GM19239 (cell line): ENCODE results near the gene MGAT4A.
A peak's percentile ranks its signal among the peaks of the same experiment; 100 is the strongest.
"Not testable (repeated sequence)": the region's sequence is repeated elsewhere in the genome, so short reads cannot be mapped to it uniquely, and the experiment has no call there.

Experiments used
- DNase-seq: peaks from one replicate; pipeline ENCODE4 v3.0.0; 2011; ENCODE audit warnings: low spot score; ENCODE audit not compliant: insufficient read length
- FAIRE-seq: peaks from 2 replicates; lab custom pipeline; 2011; peaks lifted over from hg19 to GRCh38; lab: Jason Lieb, UNC

MGAT4A gene

DNA sequence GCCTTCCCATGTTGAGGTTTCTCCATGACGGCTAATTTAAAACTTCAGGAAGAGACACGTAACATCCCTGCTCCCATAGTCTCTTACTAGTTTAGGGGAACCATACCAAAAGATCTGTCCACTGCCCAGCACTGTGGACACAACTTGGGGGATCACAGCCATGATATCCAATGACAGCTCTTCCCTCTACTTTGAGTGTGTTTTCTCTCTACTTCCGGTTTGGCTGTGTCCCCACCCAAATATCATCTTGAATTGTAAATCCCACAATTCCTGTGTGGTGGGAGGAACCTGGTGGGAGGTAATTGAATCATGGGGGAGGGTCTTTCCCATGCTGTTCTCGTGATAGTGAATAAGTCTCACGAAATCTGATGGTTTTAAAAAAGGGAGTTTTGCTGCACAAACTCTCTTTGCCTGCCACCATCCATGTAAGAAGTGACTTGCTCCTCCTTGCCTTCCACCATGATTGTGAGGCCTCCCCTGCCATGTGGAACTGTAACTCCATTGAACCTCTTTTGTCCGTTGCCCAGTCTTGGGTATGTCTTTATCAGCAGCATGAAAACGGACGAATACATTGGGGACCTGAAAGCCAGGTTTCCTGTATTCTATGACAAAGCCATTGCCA lies 1.6 kb upstream of the MGAT4A start:
- no peak for DNase-seq
- peak; percentile 64 for FAIRE-seq

DNA sequence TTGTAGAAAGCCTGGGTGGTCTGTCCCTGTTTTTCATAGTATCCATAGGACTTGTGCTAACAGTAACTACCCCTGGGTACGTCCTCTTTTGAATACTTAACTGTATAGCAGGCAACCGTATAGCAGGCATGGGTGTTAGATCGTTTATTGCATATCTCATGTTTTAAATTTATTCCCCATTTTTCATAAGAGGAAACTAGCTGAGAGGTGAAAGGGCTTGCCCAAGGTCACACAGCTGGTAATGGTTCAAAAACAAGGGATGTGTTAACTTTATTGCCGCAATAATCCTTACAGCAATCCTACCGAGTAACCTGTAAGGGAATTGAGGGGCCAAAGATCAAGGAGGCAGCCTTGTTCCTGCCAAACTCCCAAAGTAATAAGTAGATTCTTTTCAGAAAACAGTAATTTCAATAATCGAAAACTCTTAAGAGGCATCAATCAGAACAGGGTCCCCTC lies 990 bp upstream of the MGAT4A start:
- DNase-seq (no peak), FAIRE-seq (no peak)

GRCh38 chr2:98730707-98731040 lies 258 bp downstream of the MGAT4A start:
- peak; percentile 83 for DNase-seq
- no peak for FAIRE-seq

DNA sequence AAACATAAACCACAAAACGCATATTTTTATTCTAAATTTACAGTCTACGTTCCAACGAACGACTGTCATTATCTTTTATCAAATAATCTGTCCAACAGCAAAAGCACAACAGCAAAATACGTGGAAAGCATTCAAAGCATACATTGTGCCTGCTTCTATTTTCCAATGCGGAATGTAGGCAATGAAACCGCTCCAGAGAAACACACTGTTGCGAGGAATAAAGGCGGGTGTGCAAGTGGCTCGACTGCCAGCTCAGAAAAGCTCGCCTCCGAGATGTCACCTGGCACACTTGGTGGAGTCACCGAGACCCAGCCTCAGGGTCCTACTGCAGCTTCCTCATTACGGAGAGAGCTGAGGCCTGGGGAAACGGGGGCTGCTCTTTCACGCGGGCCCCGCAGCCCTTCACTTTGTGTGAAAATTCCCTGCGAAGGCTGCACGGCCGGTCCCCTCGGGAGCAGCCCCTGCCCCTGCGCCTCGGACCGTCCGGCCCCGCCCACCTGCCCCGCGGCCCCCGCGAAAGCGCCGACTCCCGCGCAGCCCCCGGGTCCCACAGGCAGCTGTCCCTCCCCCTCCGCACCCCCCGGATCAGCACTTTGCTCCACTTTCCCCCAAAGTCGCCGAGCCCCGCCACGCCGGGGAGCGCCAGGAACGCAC lies 752 bp downstream of the MGAT4A start:
- peak; percentile 28 for DNase-seq
- FAIRE-seq = no peak

DNA sequence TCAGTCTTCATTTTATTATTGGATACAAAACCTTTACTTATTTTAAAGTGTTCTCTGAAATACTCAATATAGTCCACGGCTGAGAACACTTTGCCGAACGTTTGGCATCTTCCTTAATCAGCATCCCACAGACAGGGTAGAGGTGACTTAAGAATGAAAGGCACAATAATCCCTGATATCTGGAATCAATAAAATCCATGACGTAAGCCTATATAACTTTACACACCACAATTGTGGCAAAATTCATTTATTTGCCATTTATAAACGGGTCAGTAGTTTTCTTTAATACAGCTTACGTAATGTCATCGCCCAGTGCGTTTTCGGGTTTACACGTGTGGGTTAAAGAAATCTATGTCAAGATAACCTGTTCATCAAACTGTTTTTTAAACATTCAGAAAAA lies 1.3 kb downstream of the MGAT4A start:
- FAIRE-seq (no peak), DNase-seq (no peak)

DNA sequence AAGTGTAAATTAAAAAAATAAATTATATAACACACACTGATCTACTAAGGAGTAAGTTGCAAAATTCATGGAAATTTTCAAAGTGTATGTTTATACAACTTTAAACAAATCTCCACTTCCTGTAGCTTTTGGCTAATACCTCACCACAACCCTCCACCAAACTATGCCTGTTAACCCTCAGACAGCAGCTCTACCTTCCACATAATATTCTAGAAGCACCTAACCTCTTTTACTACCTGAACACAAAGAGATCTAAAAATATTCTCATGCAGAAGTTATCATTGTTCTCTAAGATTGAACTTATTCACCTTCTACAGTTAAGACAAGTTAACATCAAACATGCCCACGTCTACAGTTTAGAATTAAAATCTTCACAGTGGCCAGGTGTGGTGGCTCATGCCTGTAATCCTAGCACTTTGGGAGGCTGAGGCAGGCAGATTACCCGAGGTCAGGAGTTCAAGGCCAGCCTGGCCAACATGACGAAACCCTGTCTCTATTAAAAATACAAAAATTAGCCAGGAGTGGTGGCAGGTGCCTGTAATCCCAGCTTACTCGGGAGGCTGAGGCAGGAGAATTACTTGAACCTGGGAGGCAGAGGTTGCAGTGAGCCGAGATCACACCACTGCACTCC lies 2.7 kb downstream of the MGAT4A start:
- DNase-seq, FAIRE-seq: not testable (repeated sequence)

DNA sequence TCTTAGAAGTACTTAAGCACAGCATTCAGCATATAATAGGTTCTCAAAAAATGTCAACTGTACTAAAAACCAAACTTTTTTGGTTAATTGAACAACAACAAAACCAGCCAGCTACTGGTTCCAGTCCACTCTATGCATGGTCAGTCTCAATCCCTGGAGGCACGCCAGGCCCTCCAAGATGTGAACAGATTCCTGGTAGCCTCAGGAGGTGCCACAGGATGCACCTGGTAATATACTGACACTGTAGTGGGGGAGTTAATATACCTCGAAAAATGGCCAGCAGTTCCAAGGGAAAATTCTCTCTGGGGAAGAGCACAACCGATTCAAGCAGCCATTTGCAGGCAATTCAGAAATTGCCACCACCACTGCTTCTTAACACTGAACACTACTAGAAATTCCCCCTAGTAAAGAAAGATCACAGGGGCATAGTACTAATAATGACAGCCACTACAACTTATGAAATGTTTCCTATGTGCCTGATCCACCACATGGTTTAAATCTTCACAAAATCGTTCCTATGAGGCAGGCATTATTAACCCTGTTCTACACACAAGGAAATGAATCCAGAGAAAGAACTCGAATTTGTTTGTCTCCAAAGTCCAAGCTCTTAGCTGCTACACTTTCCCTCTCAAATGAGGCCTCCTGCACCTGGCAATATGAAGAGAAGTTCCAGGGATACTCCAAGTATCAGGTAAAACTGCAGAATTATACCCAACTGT lies 3.4 kb downstream of the MGAT4A start:
- DNase-seq (no peak), FAIRE-seq (no peak)

GRCh38 chr2:98726735-98727368 lies 4.1 kb downstream of the MGAT4A start:
- FAIRE-seq = no peak
- no peak for DNase-seq

DNA sequence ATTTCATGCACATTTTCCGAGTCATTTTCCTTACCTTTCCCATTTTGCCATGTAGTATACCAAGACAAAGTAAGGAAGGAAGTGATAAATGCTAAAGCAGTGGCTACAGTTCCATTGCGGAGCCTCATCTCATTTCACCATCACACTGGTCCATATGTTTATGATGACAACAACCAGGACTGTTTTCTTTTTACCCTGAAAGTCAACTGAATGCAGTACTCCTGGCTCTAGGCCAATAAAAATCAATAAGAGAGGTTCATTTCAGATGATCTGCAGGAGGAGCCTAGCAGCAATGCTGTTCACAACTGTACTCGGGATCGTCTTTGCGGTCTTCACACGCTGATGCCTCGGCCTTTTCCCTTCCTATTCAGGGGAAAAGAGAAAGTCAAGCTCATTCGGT lies 4.7 kb downstream of the MGAT4A start:
- DNase-seq (no peak), FAIRE-seq (no peak)

DNA sequence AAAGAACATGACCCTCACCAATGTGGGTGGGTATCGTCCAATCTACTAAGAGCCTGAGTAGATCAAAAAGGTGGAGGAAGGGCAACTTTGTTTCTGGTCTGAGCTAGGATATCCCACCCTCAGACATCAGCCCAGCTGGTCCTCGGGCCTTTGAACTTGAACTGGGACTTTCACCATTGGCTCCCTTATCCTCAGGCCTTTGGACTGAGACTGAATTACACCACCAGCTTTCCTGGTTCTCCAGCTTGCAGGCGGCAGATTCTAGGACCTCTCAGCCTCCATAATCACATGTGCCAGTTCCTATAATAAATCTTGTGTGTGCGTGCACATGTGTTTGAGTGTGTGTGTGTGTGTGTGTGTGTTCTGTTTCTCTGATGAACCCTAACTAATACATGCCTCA lies 10.6 kb downstream of the MGAT4A start:
- DNase-seq = no peak
- FAIRE-seq = no peak

GRCh38 chr2:98717621-98718020 lies 13.3 kb downstream of the MGAT4A start:
- FAIRE-seq (no peak), DNase-seq (no peak)

- no peak for FAIRE-seq
- no peak for DNase-seq
These were observed 14.1 kb downstream of the MGAT4A start for GRCh38 chr2:98716786-98717185.

DNA sequence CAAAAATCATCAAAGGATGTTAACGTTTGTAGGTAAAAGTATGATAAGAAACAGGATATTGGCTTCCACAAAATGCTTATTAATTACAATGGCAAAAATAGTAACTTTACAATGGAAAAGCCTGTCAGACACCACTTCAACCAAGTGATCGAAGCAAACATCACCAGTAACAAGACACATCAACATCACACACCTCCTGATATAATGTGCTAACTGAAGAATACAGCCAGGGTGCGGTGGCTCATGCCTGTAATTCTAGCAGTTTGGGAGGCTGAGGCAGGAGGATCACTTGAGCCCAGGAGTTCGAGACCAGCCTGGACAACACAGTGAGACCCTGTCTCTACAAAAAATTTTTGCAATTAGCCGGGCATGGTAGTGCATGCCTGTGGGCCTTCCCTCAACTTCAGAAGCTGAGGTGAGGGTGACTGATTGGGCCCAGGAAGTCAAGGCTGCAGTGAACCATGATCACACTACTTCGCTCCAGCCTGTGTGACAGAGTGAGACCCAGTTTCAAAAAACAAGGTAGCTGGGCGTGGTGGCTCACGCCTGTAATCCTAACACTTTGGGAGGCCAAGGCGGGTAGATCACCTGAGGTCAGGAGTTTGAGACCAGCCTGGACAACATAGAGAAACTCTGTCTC lies 15.0 kb downstream of the MGAT4A start:
- DNase-seq = no peak
- FAIRE-seq = no peak

DNA sequence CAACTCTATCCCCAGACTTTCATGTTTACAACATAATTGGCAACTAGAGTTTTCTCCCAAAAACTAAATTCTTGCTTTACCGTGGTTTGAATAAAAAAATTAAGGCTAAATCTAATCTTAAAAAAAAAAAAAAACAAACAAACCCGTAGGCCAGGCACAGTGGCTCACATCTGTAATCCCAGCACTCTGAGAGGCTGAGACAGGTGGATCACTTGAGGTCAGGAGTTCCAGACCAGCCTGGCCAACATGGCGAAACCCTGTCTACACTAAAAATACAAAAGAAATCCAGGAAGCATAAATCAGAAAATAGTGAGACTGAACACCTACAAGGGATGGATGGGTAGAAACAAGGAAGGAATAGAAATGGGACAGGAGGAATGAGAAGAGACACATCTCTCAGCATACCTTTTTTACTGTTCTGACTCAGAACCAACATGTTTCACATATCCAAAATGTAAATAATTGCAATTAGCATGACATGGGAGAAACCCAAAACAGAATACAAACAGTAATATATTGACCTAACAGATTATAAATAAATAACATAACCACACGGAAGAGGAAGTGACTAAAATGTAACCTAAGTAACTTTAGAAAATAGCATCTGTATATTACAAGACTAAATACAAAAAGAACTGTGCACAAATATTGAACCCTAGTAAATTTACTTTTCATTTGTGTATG lies 17.5 kb downstream of the MGAT4A start:
- DNase-seq = no peak
- FAIRE-seq = no peak

DNA sequence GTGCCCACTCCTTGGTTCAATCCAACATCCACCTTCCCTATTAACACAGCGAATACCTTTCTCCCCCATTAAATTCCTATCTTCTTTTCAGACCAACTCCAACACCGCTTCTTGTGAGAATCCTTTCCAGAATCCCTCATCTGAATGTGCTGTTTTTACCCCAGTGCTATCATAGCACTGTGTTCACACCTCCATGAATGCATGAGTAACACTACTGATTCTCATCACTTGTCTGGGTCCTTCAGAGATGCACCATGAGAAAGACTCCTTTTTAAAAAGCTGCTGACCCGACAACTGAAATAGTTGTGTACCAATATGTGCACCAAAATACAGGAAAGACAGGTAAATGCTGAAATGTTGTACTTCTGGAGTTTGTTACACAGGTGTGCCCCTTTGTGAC lies 18.8 kb downstream of the MGAT4A start:
- FAIRE-seq = no peak

DNA sequence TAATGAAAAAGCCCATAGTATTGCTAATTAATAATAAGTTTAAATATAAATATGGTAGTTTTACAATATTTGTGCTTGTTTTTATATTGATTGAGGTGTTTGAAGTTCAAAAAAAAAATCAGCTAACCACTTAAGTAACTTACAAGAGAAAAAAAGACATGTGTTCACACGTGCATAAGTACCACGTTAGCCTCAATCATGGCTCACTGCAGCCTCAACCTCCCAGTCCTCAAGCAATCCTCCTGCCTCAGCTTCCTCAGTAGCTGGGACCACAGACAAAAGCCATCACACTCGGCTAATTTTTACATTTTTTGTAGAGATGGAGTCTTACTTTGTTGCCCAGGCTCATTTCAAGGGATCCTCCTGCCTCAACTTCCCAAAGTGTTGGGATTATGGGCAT lies 19.4 kb downstream of the MGAT4A start:
- no peak for FAIRE-seq
- no peak for DNase-seq

More for the DNA sequence above, 18.8 kb downstream of the MGAT4A start:
- DNase-seq = no peak

- DNase-seq = no peak
- FAIRE-seq = no peak
These were observed 20.2 kb downstream of the MGAT4A start for GRCh38 chr2:98710734-98711133.

DNA sequence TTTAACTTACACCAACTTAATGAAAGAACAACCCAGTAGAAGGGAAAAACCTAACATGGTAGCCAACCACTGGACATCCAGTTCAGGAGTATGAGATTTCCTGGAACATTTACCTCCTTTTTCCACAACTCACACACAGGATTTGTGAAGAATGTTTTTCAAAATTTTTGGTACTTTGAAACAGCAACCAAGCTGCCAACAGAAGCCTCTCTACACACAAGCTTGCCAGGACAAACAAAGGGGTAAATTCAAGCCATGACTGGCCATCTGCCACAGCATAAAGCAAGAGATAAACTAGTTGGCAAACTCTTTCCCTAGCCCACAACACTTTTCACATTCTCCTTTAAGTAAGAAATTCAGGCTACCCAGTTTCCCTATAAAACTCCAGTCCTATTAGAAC lies 21.4 kb downstream of the MGAT4A start:
- DNase-seq = no peak
- FAIRE-seq = no peak

DNA sequence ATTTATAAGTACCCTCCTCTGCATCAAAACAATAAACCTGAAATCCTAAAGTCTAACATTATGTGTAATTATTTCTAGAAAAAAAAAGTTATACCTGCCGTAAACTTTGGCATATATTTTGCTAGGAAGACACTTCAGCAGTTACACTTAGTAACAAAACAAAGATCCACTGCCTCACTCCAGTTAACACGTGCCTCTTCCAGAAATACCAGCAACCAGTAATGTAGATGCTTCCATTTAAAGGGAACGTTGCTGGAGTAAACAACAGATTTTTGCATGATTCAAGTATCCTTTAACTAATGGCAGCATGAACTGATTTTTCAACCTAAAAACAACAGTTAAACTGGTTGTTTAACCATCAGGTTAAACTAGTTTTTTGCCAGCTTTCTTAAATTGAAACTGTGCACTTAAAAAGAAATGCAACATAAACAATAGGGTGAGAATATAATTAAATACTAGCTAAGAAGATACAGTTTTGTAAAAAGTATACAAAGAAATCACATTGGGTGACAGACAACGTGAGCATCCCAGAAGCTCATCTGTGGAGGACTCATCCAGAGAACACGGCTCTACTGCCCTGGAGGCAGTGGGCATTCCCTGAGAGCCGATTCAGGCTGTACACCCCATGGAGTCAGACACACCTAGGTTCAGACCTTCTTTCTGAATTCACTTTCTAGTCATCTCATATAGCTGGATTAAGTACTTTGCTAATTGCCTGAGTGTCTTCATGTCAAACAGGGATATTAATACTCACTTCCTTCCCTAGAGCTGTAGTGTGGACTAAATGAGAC lies 22.3 kb downstream of the MGAT4A start:
- FAIRE-seq (no peak), DNase-seq (no peak)
